ENCODE measurements around the gene CTNND2. TPM values are rescaled to one million over a fixed set of nuclear protein-coding genes. Genes with fewer than 3 reads are reported as not detected.

The CTNND2 gene
- polyA plus RNA-seq, 4 donors = 0.68 to 2.9 (median 2.2) TPM

GRCh38 chr5:11224436-11225187 is 679.6 kb downstream of the CTNND2 start:
- no peak for DNase-seq (ENCODE audit: low read depth in 4 of 4, low spot score in 3 of 4)

- DNase-seq (ENCODE audit: low read depth in 4 of 4, low spot score in 3 of 4) = no peak
Measured at GRCh38 chr5:11222169-11222568, 682.1 kb downstream of the CTNND2 start.

GRCh38 chr5:11214864-11215644 is 689.2 kb downstream of the CTNND2 start:
- no peak for DNase-seq (ENCODE audit: low read depth in 4 of 4, low spot score in 3 of 4)

GRCh38 chr5:11212706-11213105 is 691.5 kb downstream of the CTNND2 start:
- no peak for DNase-seq (ENCODE audit: low read depth in 4 of 4, low spot score in 3 of 4)

GRCh38 chr5:11197726-11198125 is 706.5 kb downstream of the CTNND2 start:
- DNase-seq (ENCODE audit: low read depth in 4 of 4, low spot score in 3 of 4) = no peak

GRCh38 chr5:11191673-11192072 is 712.6 kb downstream of the CTNND2 start:
- no peak for DNase-seq (ENCODE audit: low read depth in 4 of 4, low spot score in 3 of 4)

- peak in 1 of 4 donors; percentile 29 for DNase-seq (ENCODE audit: low read depth in 4 of 4, low spot score in 3 of 4)
Measured at GRCh38 chr5:11182441-11183080, 721.7 kb downstream of the CTNND2 start.

GRCh38 chr5:11181940-11182339 is 722.3 kb downstream of the CTNND2 start:
- no peak for DNase-seq (ENCODE audit: low read depth in 4 of 4, low spot score in 3 of 4)

- no peak for DNase-seq (ENCODE audit: low read depth in 4 of 4, low spot score in 3 of 4)
Measured at GRCh38 chr5:11180890-11181289, 723.4 kb downstream of the CTNND2 start.

GRCh38 chr5:11177999-11178711 is 726.1 kb downstream of the CTNND2 start:
- no peak for DNase-seq (ENCODE audit: low read depth in 4 of 4, low spot score in 3 of 4)

GRCh38 chr5:11174591-11174990 is 729.7 kb downstream of the CTNND2 start:
- DNase-seq (ENCODE audit: low read depth in 4 of 4, low spot score in 3 of 4) = no peak

- DNase-seq (ENCODE audit: low read depth in 4 of 4, low spot score in 3 of 4) = no peak
Measured at GRCh38 chr5:11172484-11172883, 731.8 kb downstream of the CTNND2 start.

GRCh38 chr5:11171236-11171635 is 733.0 kb downstream of the CTNND2 start:
- no peak for DNase-seq (ENCODE audit: low read depth in 4 of 4, low spot score in 3 of 4)

GRCh38 chr5:11166923-11167322 is 737.3 kb downstream of the CTNND2 start:
- no peak for DNase-seq (ENCODE audit: low read depth in 4 of 4, low spot score in 3 of 4)

- no peak for DNase-seq (ENCODE audit: low read depth in 4 of 4, low spot score in 3 of 4)
Measured at GRCh38 chr5:11164531-11165294, 739.5 kb downstream of the CTNND2 start.

- DNase-seq (ENCODE audit: low read depth in 4 of 4, low spot score in 3 of 4) = no peak
Measured at GRCh38 chr5:11157132-11157531, 747.1 kb downstream of the CTNND2 start.

- DNase-seq (ENCODE audit: low read depth in 4 of 4, low spot score in 3 of 4) = no peak
Measured at GRCh38 chr5:11153670-11154382, 750.4 kb downstream of the CTNND2 start.

- no peak for DNase-seq (ENCODE audit: low read depth in 4 of 4, low spot score in 3 of 4)
Measured at GRCh38 chr5:11152368-11152767, 751.9 kb downstream of the CTNND2 start.

- DNase-seq (ENCODE audit: low read depth in 4 of 4, low spot score in 3 of 4) = no peak
Measured at GRCh38 chr5:11150976-11151375, 753.3 kb downstream of the CTNND2 start.
